Dermis microvascular lymphatic vessel endothelial cell (primary cell): ENCODE measurements around the gene ACER3. TPM values are rescaled to one million over a fixed set of nuclear protein-coding genes. Genes with fewer than 3 reads are reported as not detected.
A peak's percentile ranks its signal among the peaks of the same experiment; 100 is the strongest.
"Not testable (repeated sequence)": the region's sequence is repeated elsewhere in the genome, so short reads cannot be mapped to it uniquely, and the experiment has no call there.

ENCODE experiments used
- DNase-seq, 2 donors: peaks; one replicate each; pipeline versions ENCODE4 v3.0.0 to v3.0.0-alpha.2; 2010; ENCODE audit warnings: low read depth in 2 of 2
- total RNA-seq: library from RNA; depleted of rRNA; stranded (reverse); fragments of >200 nt; gene quantifications from 2 replicates; pipeline ENCODE4 v1.2.1, GENCODE V29; 2014

Gene ACER3
- total RNA-seq, 1 donor from 2014 or later, result 20.0 TPM

DNA sequence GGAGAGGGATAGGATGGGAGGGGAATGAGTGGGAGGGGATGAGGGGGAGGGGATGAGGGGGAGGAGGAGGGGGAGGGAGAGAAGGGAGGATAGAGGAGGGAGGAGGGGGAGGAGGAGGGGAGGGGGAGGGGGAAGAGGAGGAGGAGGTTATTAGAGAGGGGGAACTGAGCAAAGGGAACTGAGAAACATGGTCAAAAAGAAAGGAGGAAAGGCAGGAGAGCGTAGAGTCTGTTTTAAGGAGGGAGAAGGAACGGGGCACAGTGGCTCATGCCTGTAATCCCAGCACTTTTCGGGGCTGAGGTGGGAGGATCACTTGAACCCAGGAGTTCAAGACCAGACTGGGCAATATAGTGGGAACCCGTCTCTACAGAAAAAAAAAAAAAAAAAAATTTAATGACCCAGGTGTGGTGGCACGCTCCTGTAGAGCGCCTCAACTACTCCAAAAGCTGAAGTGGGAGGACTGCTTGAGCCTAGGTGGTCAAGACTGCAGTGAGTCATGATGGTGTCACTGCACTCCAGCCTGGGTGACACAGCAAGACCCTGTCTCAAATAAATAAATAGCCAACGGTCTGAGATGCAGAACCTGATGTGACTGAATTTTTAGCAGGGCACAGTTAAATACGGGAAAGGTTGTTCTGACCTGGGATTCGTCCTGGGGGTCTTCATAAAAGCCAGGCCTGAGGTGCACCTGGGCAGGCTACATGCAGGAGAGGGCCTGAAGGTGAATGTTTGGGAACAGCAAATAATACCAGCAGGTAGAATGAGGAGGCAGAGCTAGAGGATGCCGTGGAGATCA is 177.5 kb downstream of the ACER3 start:
- DNase-seq, result no peak

DNA sequence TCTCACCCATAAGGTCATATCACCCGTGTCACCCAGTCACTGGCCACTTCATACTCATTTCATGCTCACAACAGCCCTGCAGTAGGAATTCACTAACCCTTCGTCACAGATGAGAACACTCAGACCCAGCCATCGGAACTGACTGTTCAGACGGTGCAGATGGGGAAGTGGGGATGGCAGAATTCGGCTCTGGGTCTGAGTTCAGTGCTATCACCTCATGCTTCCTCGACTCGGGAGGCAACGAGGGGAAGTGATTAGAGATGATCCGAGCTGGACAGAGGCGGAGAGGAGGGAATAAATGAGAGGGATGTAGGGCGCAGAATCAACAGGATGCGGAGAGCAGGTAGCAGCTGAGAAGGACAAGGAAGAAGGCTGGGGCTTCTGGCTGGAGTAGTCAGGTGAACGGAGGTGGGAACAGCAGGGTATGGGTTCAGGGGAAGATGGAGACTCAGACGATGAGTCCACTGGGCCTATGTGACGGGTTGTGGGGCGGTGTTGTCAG is 178.2 kb downstream of the ACER3 start:
- DNase-seq, result no peak

- DNase-seq, result peak in 1 of 2 donors; percentile 53
Measured at GRCh38 chr11:77039491-77040400, 179.0 kb downstream of the ACER3 start.

- no peak for DNase-seq
Measured at GRCh38 chr11:77040401-77040777, 179.7 kb downstream of the ACER3 start.

DNA sequence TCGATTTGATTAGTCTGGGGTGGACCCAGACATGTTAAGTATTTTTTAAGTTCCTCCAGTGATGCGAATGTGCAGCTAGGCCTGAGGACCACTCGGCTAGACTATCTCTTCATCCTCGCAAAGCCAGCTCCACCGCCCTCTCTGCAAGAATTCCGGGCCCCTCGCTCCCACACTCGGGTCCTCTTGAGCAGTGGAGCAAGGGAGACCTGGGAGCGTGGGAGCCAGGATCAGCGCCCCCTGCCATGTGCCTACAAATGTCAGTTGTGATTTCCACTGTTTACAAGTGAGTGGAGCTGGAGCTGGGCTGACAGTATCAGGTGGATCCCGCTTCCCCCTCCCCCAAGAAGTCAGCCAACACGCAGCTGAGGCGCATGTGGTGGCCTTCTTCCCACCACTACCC is 180.2 kb downstream of the ACER3 start:
- no peak for DNase-seq

GRCh38 chr11:77042111-77042726 is 181.5 kb downstream of the ACER3 start:
- DNase-seq, result no peak

DNA sequence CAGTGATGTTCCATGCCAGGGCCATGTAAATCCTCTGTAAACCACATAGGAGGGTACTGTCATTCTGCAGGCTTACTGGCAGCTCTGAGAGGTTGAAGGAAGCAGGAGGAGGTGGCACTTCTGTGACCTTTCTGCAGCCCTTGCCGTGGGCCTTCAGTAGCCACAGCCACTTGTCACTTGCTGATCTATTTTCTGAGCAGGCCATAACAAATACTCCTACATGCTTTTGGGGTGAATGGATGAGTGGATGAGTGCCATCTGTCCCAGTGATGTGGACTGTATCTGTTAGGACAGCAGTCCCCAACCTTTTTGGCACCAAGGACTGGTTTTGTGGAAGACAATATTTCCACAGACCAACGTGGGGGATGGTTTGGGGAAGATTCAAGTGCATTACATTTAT is 183.6 kb downstream of the ACER3 start:
- DNase-seq, result no peak

GRCh38 chr11:77044886-77045285 is 184.2 kb downstream of the ACER3 start:
- DNase-seq, result no peak

- DNase-seq, result peak in 1 of 2 donors; percentile 24
Measured at GRCh38 chr11:77046060-77046501, 185.4 kb downstream of the ACER3 start.

DNA sequence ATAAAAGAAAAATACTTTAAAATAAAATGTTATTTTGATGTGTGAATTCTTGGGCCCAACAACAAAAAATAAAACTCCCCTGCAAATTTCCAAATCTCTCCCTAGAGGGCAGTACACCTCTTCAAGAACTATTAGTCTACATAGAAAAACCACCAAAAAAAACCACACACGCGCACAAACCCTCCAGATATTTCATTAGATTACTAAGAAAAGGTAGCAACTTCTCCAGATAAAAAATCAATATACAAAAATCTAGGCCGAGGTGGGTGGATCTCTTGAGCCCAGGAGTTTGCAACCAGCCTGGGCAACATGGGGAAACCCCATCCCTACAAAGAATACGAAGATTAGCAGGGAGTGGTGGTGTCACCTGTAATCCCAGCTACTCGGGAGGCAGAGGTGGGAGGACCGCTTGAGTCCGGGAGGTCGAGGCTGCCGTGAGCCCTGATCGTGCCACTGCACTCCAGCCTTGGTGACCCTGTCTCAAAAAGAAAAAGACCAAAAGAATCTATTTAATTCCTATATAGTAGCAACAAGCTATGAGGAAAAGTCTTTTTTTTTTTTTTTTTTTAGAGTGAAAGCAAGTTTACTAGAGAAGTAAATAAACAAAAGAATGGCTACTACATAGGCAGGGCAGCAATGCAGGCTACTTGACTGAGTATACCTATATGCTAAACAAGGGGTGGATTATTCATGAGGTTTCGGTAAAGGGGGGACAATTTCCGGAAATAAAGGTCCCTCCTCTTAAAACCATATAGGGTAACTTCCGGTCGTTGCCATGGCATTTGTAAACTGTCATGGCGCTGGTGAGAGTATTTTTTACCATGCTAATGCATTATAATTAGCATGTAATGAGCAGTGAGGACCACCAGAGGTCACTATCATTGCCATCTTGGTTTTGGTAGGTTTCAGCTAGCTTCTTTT is 186.5 kb downstream of the ACER3 start:
- peak; percentile 92 for DNase-seq

DNA sequence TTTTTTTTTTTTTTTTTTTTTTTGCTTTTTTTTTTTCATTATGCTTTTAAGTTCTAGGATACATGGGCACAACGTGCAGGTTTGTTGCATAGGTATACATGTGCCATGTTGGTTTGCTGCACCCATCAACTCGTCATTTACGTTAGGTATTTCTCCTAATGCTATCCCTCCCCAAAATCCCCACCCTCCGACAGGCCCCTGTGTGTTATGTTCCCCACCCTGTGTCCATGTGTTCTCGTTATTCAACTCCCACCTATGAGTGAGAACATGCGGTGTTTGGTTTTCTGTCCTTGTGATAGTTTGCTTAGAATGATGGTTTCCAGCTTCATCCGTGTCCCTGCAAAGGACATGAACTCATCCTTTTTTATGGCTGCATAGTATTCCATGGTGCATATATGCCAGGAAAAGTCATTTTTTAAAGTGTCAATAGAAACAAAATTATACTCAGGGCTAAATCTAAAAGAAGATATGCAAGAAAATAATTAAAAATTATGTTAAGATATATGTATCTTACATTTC is 187.3 kb downstream of the ACER3 start:
- not testable (repeated sequence) for DNase-seq

- no peak for DNase-seq
Measured at GRCh38 chr11:77049026-77049425, 188.3 kb downstream of the ACER3 start.

DNA sequence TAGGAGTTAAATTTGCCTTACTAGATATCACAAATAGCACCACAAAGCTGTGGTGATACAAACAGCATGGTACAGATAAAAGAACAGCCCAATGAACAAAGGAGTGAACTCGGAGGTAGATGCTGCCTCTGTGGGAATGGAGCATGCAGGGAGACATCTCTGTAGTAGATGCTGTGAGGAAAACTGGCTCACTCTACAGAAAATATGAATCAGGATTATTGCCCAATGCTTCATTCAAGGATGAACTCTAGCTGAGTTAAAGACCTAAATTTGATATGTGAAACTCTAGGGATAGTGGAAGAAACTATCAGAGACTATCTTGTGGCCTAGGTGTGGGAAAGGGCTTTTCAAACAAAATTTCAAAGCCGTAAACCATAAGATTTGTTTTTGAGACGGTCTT is 190.8 kb downstream of the ACER3 start:
- no peak for DNase-seq

- no peak for DNase-seq
Measured at GRCh38 chr11:77052518-77052917, 191.8 kb downstream of the ACER3 start.

GRCh38 chr11:77053217-77054015 is 192.7 kb downstream of the ACER3 start:
- no peak for DNase-seq

- no peak for DNase-seq
Measured at GRCh38 chr11:77054084-77054483, 193.4 kb downstream of the ACER3 start.

GRCh38 chr11:77055101-77055561 is 194.4 kb downstream of the ACER3 start:
- no peak for DNase-seq

DNA sequence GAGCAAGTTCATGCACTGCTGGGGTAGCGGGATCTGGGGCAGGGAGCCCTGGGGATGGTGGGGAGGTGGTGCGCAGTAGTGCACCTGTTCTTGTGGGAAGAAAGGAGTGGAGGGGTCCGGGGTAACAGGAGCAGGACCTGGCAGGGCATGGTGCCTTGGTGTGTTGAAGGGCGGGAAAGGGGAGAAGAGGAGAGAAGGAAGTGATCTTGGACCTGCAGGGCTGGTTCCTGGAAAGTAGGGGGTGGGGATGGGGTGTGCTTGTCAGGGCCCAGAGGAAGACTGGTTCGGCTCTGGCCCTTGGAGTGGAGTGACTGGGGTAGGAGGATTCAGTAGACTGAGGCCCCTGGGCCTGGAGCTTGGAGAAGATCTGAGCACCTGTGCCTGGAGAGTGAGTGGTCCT is 195.2 kb downstream of the ACER3 start:
- no peak for DNase-seq

- DNase-seq, result no peak
Measured at GRCh38 chr11:77056814-77057402, 196.2 kb downstream of the ACER3 start.
